ENCODE data around the gene RAB31.

RAB31 gene

DNA sequence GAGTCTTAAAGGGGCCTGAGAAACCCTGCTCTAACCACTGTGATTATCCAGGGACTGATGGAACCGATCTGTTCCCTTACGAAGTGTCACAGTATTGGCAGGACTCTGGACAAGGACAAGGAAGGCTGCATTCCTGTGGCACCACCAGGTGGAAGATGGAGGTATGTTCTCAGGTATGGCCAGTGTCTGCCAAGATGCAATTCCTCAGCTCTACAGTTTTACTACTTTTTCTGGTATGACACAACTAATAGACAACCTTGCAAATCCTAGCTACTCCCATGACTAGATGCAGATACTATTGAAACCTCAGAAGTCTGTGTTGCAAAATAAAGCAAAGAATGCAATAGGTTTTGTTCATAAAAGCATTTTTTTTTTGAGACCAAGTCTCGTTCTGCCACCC lies 14.6 kb downstream of the RAB31 start:
- peaks cover 0 to 4% (median 0%) of the 10 kb centered on the region in 5 donors for H3K4me1 ChIP-seq (ENCODE audit: control insufficient read depth in 5 of 5, insufficient read depth in 5 of 5, low read length in 5 of 5)
- H3K4me3 ChIP-seq (ENCODE audit: low read depth in 1 of 5, low read length in 5 of 5), result no peak overlapping the region
- peaks cover 0 to 10% (median 0%) of the 10 kb centered on the region in 5 donors for H3K36me3 ChIP-seq (ENCODE audit: control insufficient read depth in 5 of 5, insufficient read depth in 5 of 5, low read length in 5 of 5)
- no peak overlapping the region for H3K27ac ChIP-seq (ENCODE audit: low read depth, low read length)
- H3K27me3 ChIP-seq (ENCODE audit: control insufficient read depth in 5 of 5, insufficient read depth in 4 of 5, low read length in 5 of 5), result no peaks in the 10 kb centered on the region
- H3K9me3 ChIP-seq (ENCODE audit: control insufficient read depth in 5 of 5, low read length in 5 of 5), result peaks cover 0 to 4% (median 0%) of the 10 kb centered on the region in 5 donors
- no peak overlapping the region for H3K9ac ChIP-seq (ENCODE audit: low read length in 5 of 5)

DNA sequence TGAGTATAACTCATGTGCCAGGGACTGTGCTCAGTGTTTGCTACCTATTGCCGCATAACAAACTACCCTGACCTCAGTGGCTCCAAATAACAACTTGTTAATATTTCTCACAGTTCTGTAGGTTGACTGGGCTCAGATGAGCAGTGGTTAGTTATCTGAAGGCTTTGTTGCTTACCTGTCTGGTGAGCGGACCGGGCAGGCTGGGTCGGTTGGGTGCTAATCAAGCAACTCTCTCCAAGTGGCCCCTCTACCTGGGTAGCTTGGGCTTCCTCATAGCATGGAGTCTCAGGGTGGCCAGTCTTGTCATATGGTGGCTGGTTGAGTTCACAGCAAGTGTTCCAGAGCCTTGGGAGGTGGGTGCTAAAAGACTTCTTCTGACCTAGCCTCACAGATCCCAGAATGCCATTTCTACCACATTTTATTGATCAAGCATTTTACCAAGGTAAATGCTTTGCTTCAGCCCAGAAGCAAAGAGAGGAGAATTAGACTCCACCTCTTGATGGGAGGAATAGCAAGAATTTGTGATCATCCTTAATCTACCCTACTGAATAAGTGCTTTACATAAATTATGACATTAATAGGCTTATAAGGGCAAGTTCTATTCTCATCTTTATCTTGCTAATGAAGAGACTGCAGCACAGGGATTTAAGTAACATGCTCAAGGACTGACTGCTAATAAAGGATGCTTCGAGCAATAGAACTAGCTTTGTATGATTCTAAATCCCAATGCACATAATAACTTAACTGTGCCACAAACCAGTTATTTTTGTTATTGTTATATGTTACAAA lies 16.9 kb downstream of the RAB31 start:
- Histone ChIP-seq H3K27me3 (ENCODE audit: control insufficient read depth in 5 of 5, insufficient read depth in 4 of 5, low read length in 5 of 5) (no peaks in the 10 kb centered on the region), H3K9me3 (ENCODE audit: control insufficient read depth in 5 of 5, low read length in 5 of 5) (peaks cover 0 to 4% (median 0%) of the 10 kb centered on the region in 5 donors), H3K36me3 (ENCODE audit: control insufficient read depth in 5 of 5, insufficient read depth in 5 of 5, low read length in 5 of 5) (peaks cover 0 to 10% (median 0%) of the 10 kb centered on the region in 5 donors), H3K9ac (ENCODE audit: low read length in 5 of 5) (no peak overlapping the region), H3K27ac (ENCODE audit: low read depth, low read length) (no peak overlapping the region), H3K4me3 (ENCODE audit: low read depth in 1 of 5, low read length in 5 of 5) (no peak overlapping the region), H3K4me1 (ENCODE audit: control insufficient read depth in 5 of 5, insufficient read depth in 5 of 5, low read length in 5 of 5) (peaks cover 0 to 4% (median 0%) of the 10 kb centered on the region in 5 donors)

- no peaks in the 10 kb centered on the region for H3K27me3 ChIP-seq (ENCODE audit: control insufficient read depth in 5 of 5, insufficient read depth in 4 of 5, low read length in 5 of 5)
- H3K4me1 ChIP-seq (ENCODE audit: control insufficient read depth in 5 of 5, insufficient read depth in 5 of 5, low read length in 5 of 5), result peaks cover 0 to 4% (median 0%) of the 10 kb centered on the region in 5 donors
- H3K9ac ChIP-seq (ENCODE audit: low read length in 5 of 5), result no peak overlapping the region
- no peak overlapping the region for H3K4me3 ChIP-seq (ENCODE audit: low read depth in 1 of 5, low read length in 5 of 5)
- H3K9me3 ChIP-seq (ENCODE audit: control insufficient read depth in 5 of 5, low read length in 5 of 5), result peaks cover 0 to 4% (median 0%) of the 10 kb centered on the region in 5 donors
- H3K36me3 ChIP-seq (ENCODE audit: control insufficient read depth in 5 of 5, insufficient read depth in 5 of 5, low read length in 5 of 5), result peaks cover 0 to 10% (median 0%) of the 10 kb centered on the region in 5 donors
- no peak overlapping the region for H3K27ac ChIP-seq (ENCODE audit: low read depth, low read length)
Observed at GRCh38 chr18:9726175-9726574, 18.1 kb downstream of the RAB31 start.

DNA sequence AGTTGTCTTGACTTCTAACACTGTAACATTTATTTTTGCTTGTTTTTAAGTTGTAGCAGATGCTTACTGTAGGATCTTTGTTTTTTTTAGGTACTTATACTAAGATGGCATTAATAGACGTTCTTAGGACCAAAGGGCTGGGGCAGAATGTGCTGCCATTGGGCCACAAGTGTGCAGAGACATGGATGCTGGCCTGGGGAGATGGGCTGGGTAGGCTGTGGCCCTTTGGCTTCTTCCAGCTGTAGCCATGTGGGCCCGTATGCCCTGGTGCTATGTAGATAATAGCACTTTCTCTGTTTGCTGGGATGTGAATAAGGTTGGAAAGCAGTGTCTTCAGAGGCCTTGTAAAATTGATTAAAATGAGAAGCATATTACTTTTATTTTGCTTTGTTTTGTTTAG lies 18.8 kb downstream of the RAB31 start:
- Histone ChIP-seq H3K4me1 (ENCODE audit: control insufficient read depth in 5 of 5, insufficient read depth in 5 of 5, low read length in 5 of 5) (peaks cover 0 to 4% (median 0%) of the 10 kb centered on the region in 5 donors), H3K36me3 (ENCODE audit: control insufficient read depth in 5 of 5, insufficient read depth in 5 of 5, low read length in 5 of 5) (peaks cover 0 to 12% (median under 1%) of the 10 kb centered on the region in 5 donors), H3K9me3 (ENCODE audit: control insufficient read depth in 5 of 5, low read length in 5 of 5) (peaks cover 0 to 4% (median 0%) of the 10 kb centered on the region in 5 donors), H3K9ac (ENCODE audit: low read length in 5 of 5) (no peak overlapping the region), H3K27me3 (ENCODE audit: control insufficient read depth in 5 of 5, insufficient read depth in 4 of 5, low read length in 5 of 5) (no peaks in the 10 kb centered on the region), H3K27ac (ENCODE audit: low read depth, low read length) (no peak overlapping the region), H3K4me3 (ENCODE audit: low read depth in 1 of 5, low read length in 5 of 5) (no peak overlapping the region)

DNA sequence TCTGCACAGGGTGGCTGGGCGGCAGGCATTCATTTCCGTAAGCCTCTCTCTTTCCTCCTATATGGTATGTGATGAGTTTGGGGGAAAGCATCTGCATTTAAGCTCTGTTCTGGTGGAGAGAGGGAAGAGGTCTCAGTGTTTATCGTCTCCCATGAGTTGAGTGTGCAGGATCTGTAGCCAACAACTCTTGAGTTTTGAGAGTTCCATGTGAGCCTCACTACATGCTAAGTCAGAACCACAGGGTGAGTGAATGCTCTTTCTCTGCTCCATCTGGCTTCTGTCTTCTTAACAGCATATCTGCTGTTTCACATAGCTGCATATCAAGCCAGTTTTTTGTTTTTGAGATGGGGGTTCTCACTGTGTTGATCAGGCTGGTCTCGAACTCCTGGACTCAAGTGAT lies 22.7 kb downstream of the RAB31 start:
- Histone ChIP-seq H3K4me3 (ENCODE audit: low read depth in 1 of 5, low read length in 5 of 5) (no peak overlapping the region), H3K27me3 (ENCODE audit: control insufficient read depth in 5 of 5, insufficient read depth in 4 of 5, low read length in 5 of 5) (no peaks in the 10 kb centered on the region), H3K4me1 (ENCODE audit: control insufficient read depth in 5 of 5, insufficient read depth in 5 of 5, low read length in 5 of 5) (peaks cover 0 to 4% (median 0%) of the 10 kb centered on the region in 5 donors), H3K9ac (ENCODE audit: low read length in 5 of 5) (no peak overlapping the region), H3K36me3 (ENCODE audit: control insufficient read depth in 5 of 5, insufficient read depth in 5 of 5, low read length in 5 of 5) (peaks cover 0 to 22% (median 11%) of the 10 kb centered on the region in 5 donors), H3K9me3 (ENCODE audit: control insufficient read depth in 5 of 5, low read length in 5 of 5) (no peaks in the 10 kb centered on the region), H3K27ac (ENCODE audit: low read depth, low read length) (no peak overlapping the region)

DNA sequence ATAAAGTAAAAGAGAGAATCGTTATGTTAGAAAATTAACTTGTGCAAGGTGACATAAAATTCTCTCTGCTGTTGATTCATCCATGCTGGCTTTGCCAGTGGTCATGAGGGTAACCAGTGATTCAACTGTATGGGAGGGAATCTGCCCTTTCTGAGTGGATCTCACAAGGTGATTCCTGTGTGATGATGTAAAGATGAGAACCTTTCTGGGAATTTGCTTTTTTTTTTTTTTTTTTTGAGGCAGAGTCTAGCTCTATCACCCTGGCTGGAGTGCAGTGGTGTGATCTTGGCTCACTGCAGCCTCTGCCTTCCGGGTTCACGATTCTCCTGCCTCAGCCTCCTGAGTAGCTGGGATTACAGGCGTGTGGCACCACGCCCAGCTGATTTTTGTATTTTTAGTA lies 23.3 kb downstream of the RAB31 start:
- H3K9me3 ChIP-seq (ENCODE audit: control insufficient read depth in 5 of 5, low read length in 5 of 5), result no peaks in the 10 kb centered on the region
- H3K4me3 ChIP-seq (ENCODE audit: low read depth in 1 of 5, low read length in 5 of 5), result no peak overlapping the region
- H3K27me3 ChIP-seq (ENCODE audit: control insufficient read depth in 5 of 5, insufficient read depth in 4 of 5, low read length in 5 of 5), result no peaks in the 10 kb centered on the region
- H3K4me1 ChIP-seq (ENCODE audit: control insufficient read depth in 5 of 5, insufficient read depth in 5 of 5, low read length in 5 of 5), result peaks cover 0 to 4% (median 0%) of the 10 kb centered on the region in 5 donors
- no peak overlapping the region for H3K27ac ChIP-seq (ENCODE audit: low read depth, low read length)
- H3K36me3 ChIP-seq (ENCODE audit: control insufficient read depth in 5 of 5, insufficient read depth in 5 of 5, low read length in 5 of 5), result peaks cover 0 to 22% (median 11%) of the 10 kb centered on the region in 5 donors
- no peak overlapping the region for H3K9ac ChIP-seq (ENCODE audit: low read length in 5 of 5)

- H3K36me3 ChIP-seq (ENCODE audit: control insufficient read depth in 5 of 5, insufficient read depth in 5 of 5, low read length in 5 of 5), result peaks cover 0 to 22% (median 11%) of the 10 kb centered on the region in 5 donors
- H3K9ac ChIP-seq (ENCODE audit: low read length in 5 of 5), result no peak overlapping the region
- peaks cover 0 to 4% (median 0%) of the 10 kb centered on the region in 5 donors for H3K4me1 ChIP-seq (ENCODE audit: control insufficient read depth in 5 of 5, insufficient read depth in 5 of 5, low read length in 5 of 5)
- no peak overlapping the region for H3K4me3 ChIP-seq (ENCODE audit: low read depth in 1 of 5, low read length in 5 of 5)
- H3K9me3 ChIP-seq (ENCODE audit: control insufficient read depth in 5 of 5, low read length in 5 of 5), result no peaks in the 10 kb centered on the region
- no peak overlapping the region for H3K27ac ChIP-seq (ENCODE audit: low read depth, low read length)
- H3K27me3 ChIP-seq (ENCODE audit: control insufficient read depth in 5 of 5, insufficient read depth in 4 of 5, low read length in 5 of 5), result no peaks in the 10 kb centered on the region
Observed at GRCh38 chr18:9732031-9732430, 23.9 kb downstream of the RAB31 start.

DNA sequence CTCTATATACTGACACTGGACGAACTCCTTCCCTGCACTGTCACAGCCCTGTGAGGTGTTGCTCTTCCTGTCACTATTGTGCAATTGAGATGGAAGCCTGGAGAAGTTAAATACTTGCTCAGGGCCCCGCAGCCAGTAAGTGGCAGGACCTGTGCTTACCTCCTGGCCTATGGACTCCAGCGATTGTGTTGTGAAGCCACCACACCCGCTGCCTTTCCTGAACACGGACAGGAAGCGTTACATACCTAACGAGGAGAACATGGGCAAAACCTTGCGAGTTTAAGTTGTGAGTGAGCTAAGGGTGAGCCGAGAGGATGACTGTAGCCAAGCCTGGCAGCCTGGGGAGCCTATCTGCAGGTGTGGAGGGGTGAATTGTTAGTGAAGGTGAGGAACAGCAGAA lies 26.1 kb downstream of the RAB31 start:
- H3K4me1 ChIP-seq (ENCODE audit: control insufficient read depth in 5 of 5, insufficient read depth in 5 of 5, low read length in 5 of 5), result peaks cover 0 to 4% (median 0%) of the 10 kb centered on the region in 5 donors
- H3K9ac ChIP-seq (ENCODE audit: low read length in 5 of 5), result no peak overlapping the region

DNA sequence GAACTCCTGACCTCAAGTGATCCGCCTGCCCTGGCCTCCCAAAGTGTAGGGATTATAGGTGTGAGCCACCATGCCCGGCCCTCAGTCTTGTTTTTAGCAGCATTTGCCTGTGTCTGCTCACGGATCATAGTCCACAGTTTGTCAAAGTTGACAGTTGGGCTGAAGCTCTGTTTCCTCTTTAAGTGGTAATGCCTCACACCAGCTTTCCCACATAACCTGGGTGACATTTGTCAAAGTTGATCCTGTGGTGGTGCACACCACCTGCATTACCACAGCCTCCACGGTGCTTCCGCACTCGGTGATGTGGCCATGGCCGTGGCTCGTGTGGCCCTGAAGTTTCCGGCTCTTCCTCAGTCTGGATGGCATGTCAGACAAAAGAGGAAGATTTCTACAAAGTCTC lies 27.1 kb downstream of the RAB31 start:
- Histone ChIP-seq H3K4me3 (ENCODE audit: low read depth in 1 of 5, low read length in 5 of 5) (no peak overlapping the region), H3K4me1 (ENCODE audit: control insufficient read depth in 5 of 5, insufficient read depth in 5 of 5, low read length in 5 of 5) (peaks cover 0 to 4% (median 0%) of the 10 kb centered on the region in 5 donors), H3K27ac (ENCODE audit: low read depth, low read length) (no peak overlapping the region), H3K9me3 (ENCODE audit: control insufficient read depth in 5 of 5, low read length in 5 of 5) (no peaks in the 10 kb centered on the region), H3K36me3 (ENCODE audit: control insufficient read depth in 5 of 5, insufficient read depth in 5 of 5, low read length in 5 of 5) (peaks cover 0 to 22% (median 11%) of the 10 kb centered on the region in 5 donors), H3K27me3 (ENCODE audit: control insufficient read depth in 5 of 5, insufficient read depth in 4 of 5, low read length in 5 of 5) (no peaks in the 10 kb centered on the region), H3K9ac (ENCODE audit: low read length in 5 of 5) (no peak overlapping the region)

More for the DNA sequence above, 26.1 kb downstream of the RAB31 start:
- Histone ChIP-seq H3K36me3 (ENCODE audit: control insufficient read depth in 5 of 5, insufficient read depth in 5 of 5, low read length in 5 of 5) (peaks cover 0 to 22% (median 11%) of the 10 kb centered on the region in 5 donors), H3K27me3 (ENCODE audit: control insufficient read depth in 5 of 5, insufficient read depth in 4 of 5, low read length in 5 of 5) (no peaks in the 10 kb centered on the region), H3K4me3 (ENCODE audit: low read depth in 1 of 5, low read length in 5 of 5) (no peak overlapping the region), H3K27ac (ENCODE audit: low read depth, low read length) (no peak overlapping the region), H3K9me3 (ENCODE audit: control insufficient read depth in 5 of 5, low read length in 5 of 5) (no peaks in the 10 kb centered on the region)

DNA sequence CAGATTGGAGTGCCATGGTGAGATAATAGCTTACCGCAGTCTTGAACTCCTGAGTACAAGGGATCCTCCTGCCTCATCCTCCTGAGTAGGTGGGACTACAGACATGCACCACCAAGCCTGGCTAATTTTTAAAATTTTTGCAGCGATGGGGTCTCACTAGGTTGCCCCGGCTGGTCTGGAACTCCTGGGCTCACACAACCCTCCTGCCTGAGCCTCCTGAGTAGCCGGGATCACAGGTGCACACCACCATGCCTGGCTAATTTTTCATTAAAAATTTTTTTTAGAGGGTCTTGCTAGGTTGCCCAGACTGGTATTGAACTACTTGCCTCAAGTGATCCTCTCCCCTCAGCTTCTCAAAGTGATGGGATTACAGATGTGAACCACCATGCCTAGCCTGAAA lies 27.8 kb downstream of the RAB31 start:
- Histone ChIP-seq H3K4me3 (ENCODE audit: low read depth in 1 of 5, low read length in 5 of 5) (no peak overlapping the region), H3K4me1 (ENCODE audit: control insufficient read depth in 5 of 5, insufficient read depth in 5 of 5, low read length in 5 of 5) (peaks cover 0 to 7% (median 3%) of the 10 kb centered on the region in 5 donors), H3K9ac (ENCODE audit: low read length in 5 of 5) (no peak overlapping the region), H3K36me3 (ENCODE audit: control insufficient read depth in 5 of 5, insufficient read depth in 5 of 5, low read length in 5 of 5) (peaks cover 0 to 22% (median 11%) of the 10 kb centered on the region in 5 donors), H3K27ac (ENCODE audit: low read depth, low read length) (no peak overlapping the region), H3K27me3 (ENCODE audit: control insufficient read depth in 5 of 5, insufficient read depth in 4 of 5, low read length in 5 of 5) (no peaks in the 10 kb centered on the region), H3K9me3 (ENCODE audit: control insufficient read depth in 5 of 5, low read length in 5 of 5) (no peaks in the 10 kb centered on the region)

Data from subcutaneous abdominal adipose tissue (tissue), 5 donors.